ENCODE results near the gene TMPRSS9.
"Not testable (repeated sequence)": the region's sequence is repeated elsewhere in the genome, so short reads cannot be mapped to it uniquely, and the experiment has no call there.

Gene TMPRSS9

DNA sequence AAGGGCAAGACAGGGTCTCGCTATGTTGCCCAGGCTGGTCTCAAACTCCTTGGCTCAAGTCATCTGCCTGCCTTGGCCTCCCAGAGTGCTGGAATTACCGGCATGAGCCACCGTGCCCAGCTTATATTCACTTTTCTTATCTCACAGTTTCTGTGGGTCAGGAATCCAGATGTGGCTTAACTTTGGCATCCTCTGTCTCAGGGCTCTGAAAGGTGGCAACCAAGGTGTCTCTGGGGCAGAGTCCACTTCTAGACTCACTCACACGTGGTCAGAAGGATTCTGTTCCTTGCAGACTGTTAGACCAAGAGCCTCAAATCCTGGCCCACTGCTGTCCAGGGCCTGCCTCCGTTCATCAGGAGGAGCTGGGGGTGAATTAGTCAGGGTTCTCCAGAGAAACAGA lies 104.3 kb downstream of the TMPRSS9 start:
- DNase-seq, result no peak

DNA sequence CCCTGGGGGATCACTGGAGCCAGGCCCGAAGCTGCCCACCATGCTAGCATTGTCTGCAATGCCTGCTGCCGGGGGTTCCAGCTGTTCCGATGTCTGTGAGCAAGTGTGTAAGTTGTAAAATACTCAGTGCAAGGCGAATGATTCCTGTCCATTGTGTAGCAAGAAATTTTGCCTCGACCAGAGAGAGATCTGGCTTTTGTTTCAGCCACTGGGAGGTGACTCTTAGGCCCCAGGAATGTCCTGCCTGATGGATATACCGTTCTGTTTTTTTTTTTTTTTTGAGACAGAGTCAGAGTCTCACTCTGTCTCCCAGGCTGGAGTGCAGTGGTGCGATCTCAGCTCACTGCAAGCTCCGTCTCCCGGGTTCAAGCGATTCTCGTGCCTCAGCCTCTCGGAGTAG lies 108.5 kb downstream of the TMPRSS9 start:
- no peak for DNase-seq

DNA sequence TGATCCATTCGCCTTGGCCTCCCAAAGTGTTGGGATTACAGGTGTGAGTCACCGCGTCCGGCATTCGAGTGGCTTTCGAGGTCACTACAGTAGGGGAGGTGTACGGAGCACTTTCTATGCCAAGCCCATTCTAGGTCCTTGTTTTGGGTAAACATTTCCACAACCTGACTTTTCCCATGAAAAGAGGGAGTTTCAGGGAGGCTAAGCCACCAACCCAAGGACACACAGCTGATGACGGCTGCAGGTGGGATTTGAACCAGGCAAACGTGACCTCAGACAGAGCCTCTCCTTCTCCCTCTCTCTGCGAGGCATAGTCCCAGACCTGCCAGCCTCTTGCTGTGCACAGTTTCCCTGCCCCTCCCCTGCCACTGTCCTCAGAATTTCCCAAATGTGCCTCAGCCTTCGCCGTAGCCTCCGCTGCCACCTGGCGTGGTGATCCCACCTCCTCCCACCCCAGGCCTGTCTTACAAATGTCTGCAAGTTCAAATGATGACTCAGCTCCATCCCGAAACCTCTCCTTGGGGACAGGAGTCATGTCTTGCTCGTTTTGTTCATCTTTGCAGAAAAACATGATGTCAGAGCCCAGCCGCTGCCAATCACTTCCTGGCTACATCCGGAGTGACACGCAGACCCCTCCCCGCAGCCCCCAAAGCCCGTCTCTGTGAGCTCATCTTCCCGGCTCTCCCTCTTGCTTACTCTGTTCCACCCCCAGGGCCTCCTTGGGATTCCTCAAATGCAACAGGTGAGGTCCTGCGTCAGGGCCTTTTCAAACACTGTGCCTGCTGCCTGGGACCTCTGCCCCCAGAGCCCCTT lies 109.2 kb downstream of the TMPRSS9 start:
- DNase-seq, result no peak

DNA sequence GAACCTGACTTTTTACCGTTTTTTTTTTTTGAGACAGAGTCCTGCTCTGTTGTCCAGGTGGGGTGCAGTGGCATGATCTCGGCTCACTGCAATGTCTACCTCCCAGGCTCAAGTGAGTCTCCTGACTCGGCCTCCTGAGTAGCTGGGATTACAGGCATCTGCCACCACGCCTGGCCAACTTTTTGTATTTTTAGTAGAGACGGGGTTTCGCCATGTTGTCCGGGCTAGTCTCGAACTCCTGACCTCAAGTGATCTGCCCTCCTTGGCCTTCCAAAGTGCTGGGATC lies 109.8 kb downstream of the TMPRSS9 start:
- not testable (repeated sequence) for DNase-seq

DNA sequence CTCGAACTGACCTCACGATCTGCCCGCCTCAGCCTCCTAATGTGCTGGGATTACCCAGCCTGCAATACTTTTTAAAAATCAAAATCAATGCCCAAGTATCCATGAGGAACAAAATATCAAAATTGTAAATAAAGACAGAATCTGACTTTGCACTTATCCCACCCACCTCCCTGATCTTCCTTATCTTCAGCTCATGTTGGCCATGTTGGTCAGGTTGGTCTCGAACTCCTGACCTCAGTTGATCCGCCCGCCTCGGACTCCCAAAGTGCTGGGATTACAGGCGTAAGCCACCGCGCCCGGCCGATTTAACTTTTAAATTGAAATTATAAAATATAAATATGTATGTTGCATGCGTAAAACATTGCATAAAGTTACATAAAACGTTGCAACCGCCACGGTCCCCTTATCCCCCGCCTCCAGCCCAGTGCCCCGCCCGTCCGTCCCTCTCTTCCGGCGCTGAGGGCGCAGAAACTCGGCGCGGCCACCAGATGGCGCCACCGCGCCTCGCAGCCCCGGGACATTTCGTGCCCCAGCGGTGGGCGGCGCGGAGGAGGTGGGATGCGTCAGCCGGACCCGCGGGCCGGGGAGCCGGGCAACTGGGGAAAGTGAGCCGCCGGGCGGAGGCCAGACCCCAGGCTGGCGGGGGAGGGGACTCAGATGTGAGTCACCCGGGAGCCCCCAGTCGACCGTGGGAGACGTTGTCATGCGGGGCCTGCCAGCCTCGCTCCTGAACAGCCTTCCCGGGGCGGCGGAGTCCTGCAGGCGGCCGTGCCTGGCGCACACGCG lies 114.4 kb downstream of the TMPRSS9 start:
- peak; percentile 78 for DNase-seq

DNA sequence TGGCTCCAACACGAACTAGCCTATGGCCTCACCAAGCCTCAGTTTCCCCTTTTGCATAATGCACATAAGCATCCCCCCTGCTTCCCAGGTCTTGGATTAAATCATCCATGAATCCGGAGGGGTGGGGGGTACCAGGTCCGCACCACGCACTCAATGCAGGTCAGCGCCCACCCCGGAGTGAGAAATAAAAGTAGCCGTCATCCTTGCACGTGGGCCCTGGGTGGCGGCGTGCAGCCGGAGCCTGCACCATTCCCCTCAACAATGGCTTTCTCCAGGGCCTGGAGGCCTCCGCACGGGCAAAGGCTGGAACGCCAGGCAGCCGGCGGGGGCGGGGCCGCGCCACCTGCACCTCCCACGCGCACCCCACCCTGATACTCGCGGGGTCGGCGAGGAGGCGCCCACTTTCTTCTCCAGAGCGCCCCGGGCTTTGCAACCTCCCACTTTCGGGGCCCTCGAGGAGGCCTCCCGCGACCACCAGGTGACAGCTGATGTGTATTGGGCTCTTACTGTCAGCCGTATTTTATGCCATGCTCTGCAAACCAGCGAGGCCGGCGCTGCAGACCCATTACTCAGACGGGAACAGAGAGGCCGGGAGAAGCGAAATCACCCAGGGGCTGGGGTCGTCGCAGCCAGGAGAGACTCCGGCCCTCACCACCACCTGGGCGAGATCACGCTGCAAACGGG lies 115.1 kb downstream of the TMPRSS9 start:
- DNase-seq, result peak; percentile 47

Data from NCI-H345 (cell line).